Measurements from ENCODE around the gene SPOCK1.

SPOCK1 gene

DNA sequence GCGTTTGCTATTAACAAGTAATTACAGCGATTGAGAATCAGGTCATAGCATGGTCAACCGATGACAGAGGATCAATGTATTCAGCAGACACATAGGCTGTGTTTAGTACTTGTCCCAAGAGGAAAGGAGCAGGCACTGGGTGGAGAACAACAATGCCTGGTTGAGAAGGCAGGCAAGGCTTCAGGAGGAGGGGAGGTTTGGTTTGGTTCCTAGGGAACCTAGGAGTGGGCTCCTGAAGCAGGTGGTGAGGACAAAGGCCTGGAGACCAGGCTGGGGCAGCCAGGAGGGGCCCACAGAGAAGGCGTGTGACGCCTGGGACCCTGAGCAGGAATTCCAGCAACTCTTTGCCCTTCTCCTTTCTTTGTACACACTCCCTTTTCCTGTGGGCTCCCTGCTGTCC, 195.6 kb downstream of the SPOCK1 start:
- no peak for TF ChIP-seq SIN3A (IDR thresholded peaks at IDR 0.05; ENCODE audit: borderline replicate concordance, insufficient read depth, low read length)

DNA sequence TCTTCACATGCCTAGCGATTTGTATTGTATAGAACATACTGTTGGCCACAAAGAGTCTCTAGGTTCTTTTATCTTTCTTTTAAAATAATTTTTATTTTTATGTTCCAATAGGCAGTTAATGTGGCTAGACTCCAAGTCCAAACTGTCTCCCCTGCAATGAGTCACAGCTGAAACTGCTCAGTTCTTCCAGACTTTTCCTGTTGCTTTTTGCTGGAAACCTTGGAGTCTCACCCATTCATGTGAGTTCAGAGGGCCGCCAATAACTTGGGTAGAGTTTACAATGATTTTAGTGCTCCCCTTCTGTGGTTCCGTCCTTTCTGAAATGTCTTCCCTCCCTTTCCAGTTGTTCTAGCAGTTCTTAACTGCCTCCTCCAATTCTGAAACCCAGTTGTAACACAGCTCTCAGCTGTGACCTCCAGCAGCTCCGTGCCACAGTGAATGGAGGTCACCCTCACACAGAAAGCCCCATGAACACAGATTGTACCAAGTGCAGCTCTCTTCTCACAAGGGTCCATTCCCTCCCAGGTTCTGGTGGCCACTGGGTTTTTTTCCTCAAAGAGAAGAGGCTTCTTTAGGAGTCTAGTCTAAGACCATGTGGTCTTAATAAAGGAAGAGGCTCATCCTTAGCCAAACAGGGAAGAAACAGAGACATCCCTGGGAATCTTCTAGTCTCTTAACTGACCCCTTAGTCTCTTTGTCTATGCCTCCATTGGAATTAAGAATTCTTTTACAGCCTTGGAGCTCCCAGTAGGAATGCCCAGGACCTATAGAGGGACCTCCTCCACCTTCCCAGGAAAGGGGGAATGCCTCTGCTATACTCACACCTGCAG, 198.5 kb downstream of the SPOCK1 start:
- TF ChIP-seq, protein P1, sequence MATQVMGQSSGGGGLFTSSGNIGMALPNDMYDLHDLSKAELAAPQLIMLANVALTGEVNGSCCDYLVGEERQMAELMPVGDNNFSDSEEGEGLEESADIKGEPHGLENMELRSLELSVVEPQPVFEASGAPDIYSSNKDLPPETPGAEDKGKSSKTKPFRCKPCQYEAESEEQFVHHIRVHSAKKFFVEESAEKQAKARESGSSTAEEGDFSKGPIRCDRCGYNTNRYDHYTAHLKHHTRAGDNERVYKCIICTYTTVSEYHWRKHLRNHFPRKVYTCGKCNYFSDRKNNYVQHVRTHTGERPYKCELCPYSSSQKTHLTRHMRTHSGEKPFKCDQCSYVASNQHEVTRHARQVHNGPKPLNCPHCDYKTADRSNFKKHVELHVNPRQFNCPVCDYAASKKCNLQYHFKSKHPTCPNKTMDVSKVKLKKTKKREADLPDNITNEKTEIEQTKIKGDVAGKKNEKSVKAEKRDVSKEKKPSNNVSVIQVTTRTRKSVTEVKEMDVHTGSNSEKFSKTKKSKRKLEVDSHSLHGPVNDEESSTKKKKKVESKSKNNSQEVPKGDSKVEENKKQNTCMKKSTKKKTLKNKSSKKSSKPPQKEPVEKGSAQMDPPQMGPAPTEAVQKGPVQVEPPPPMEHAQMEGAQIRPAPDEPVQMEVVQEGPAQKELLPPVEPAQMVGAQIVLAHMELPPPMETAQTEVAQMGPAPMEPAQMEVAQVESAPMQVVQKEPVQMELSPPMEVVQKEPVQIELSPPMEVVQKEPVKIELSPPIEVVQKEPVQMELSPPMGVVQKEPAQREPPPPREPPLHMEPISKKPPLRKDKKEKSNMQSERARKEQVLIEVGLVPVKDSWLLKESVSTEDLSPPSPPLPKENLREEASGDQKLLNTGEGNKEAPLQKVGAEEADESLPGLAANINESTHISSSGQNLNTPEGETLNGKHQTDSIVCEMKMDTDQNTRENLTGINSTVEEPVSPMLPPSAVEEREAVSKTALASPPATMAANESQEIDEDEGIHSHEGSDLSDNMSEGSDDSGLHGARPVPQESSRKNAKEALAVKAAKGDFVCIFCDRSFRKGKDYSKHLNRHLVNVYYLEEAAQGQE (IDR thresholded peaks at IDR 0.05; ENCODE audit: insufficient read depth in 1 of 2, low read depth in 2 of 2, low read length in 2 of 2), result no peak
- no peak for TF ChIP-seq POLR2AphosphoS5 (IDR thresholded peaks at IDR 0.05; ENCODE audit: low read depth, low read length)
- no peak for TF ChIP-seq SIN3A (IDR thresholded peaks at IDR 0.05; ENCODE audit: borderline replicate concordance, insufficient read depth, low read length)
- TF ChIP-seq FOXP2 (optimal IDR thresholded peaks at IDR 0.05; ENCODE audit: borderline replicate concordance, extremely low read depth, extremely low read length, insufficient read depth), result no peak
- TF ChIP-seq TAF1 (IDR thresholded peaks at IDR 0.05; ENCODE audit: borderline replicate concordance, insufficient read depth, low read length), result no peak

DNA sequence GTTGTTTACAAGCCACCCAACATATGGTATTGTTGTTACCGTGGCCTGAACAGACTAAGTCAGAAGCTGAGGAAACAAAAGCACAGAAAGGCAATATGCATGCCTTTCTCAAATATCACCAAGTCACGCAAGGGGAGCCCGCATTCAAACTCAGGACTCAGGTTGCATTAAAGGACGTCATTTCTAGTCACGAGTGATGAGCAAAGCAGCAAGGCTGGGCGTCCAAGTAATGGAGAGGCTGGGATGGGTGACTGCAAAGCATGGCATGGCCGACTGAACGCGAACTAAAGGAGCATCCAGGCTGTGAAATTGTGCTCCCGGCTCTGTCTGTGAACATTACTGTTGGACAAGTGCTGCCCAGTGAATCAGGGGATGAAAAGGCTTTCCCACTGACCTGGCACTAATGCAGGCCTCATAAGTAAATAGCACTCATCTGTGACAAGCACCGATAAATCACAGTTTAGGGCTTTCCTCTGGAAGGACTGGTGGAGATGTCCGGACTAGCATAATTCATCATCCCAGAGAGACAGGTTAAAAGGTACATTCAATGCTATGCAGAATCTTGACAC, 202.8 kb downstream of the SPOCK1 start:
- TF ChIP-seq POLR2AphosphoS5 (IDR thresholded peaks at IDR 0.05; ENCODE audit: low read depth, low read length) (no peak), FOXP2 (optimal IDR thresholded peaks at IDR 0.05; ENCODE audit: borderline replicate concordance, extremely low read depth, extremely low read length, insufficient read depth) (no peak), SIN3A (IDR thresholded peaks at IDR 0.05; ENCODE audit: borderline replicate concordance, insufficient read depth, low read length) (no peak), TAF1 (IDR thresholded peaks at IDR 0.05; ENCODE audit: borderline replicate concordance, insufficient read depth, low read length) (no peak)
- TF ChIP-seq, protein P1 (IDR thresholded peaks at IDR 0.05; ENCODE audit: insufficient read depth in 1 of 2, low read depth in 2 of 2, low read length in 2 of 2), result no peak

DNA sequence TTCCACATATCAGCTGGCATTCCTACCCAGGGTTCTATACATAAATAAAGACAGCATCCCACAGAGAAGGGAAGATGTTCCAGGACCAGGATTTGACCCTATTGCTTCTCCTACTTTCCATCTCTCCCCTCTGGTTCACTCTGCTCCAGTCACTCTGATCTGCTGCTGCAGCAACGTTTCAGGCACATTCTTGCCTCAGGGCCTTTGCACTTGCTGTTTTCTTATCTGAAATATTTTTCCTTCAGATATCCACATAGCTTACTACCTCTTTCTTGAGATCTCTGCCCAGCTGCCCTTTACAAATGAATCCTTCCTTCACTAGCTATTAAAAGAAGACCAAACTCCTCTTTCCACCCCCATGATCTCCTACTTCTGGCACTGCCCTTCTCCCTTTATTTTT, 204.5 kb downstream of the SPOCK1 start:
- TF ChIP-seq FOXP2 (optimal IDR thresholded peaks at IDR 0.05; ENCODE audit: borderline replicate concordance, extremely low read depth, extremely low read length, insufficient read depth) (no peak), SIN3A (IDR thresholded peaks at IDR 0.05; ENCODE audit: borderline replicate concordance, insufficient read depth, low read length) (no peak), TAF1 (IDR thresholded peaks at IDR 0.05; ENCODE audit: borderline replicate concordance, insufficient read depth, low read length) (no peak), POLR2AphosphoS5 (IDR thresholded peaks at IDR 0.05; ENCODE audit: low read depth, low read length) (no peak)
- TF ChIP-seq, protein P1 (IDR thresholded peaks at IDR 0.05; ENCODE audit: insufficient read depth in 1 of 2, low read depth in 2 of 2, low read length in 2 of 2), result no peak

DNA sequence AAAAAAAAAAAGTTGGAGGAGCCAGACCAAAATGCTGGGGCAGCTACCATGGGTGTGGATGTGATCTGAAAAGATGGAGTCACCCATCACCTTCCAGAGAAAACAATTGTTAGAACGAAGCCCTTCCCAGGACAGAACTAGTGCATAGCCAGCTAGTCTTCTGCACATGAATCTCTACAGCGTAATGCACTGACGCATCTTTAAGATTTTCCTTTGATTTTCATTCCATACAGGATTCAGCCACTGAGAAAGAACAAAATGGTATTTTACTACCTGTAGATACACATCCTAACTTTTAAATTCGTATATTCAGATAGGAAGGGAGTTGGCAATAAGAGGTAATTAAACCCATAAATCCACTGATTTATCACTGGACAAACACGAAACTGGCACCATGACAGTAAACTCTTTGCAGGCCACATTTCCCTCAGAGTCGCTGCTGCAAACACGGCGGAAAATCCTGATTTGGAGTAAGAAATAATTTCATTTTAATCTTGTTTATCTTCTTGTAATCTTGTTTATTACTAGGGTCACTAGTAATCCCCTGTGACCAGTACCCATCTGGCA, 206.6 kb downstream of the SPOCK1 start:
- TF ChIP-seq, protein P1 (IDR thresholded peaks at IDR 0.05; ENCODE audit: insufficient read depth in 1 of 2, low read depth in 2 of 2, low read length in 2 of 2), result no peak
- TF ChIP-seq FOXP2 (optimal IDR thresholded peaks at IDR 0.05; ENCODE audit: borderline replicate concordance, extremely low read depth, extremely low read length, insufficient read depth) (no peak), POLR2AphosphoS5 (IDR thresholded peaks at IDR 0.05; ENCODE audit: low read depth, low read length) (no peak), SIN3A (IDR thresholded peaks at IDR 0.05; ENCODE audit: borderline replicate concordance, insufficient read depth, low read length) (no peak), TAF1 (IDR thresholded peaks at IDR 0.05; ENCODE audit: borderline replicate concordance, insufficient read depth, low read length) (no peak)
